Lower leg skin (tissue), 4 donors: Measurements from ENCODE around the gene NBPF12. TPM values are rescaled to one million over a fixed set of nuclear protein-coding genes. Genes with fewer than 3 reads are reported as not detected.
A peak's percentile ranks its signal among the peaks of the same experiment; 100 is the strongest.
"Not testable (repeated sequence)": the region's sequence is repeated elsewhere in the genome, so short reads cannot be mapped to it uniquely, and the experiment has no call there.

Experiments
- DNase-seq, 2 donors: peaks; one replicate each; pipeline ENCODE4 v3.0.0-alpha.2; 2019; ENCODE audit warnings: low spot score in 2 of 2
- H3K4me3 ChIP-seq: fragments of 200-600 bp; sonication (generic); 2 replicates; pipeline ENCODE4 v1.5.1; 2017; ENCODE audit warnings: mild to moderate bottlenecking, low read depth; ENCODE audit not compliant: poor library complexity, severe bottlenecking
- WGBS, 2 donors: methylation state at CpG; one replicate each; pipeline ENCODE4 v1.1.5; 2018; 5-methylcytosine and 5-hydroxymethylcytosine counted together
- intact Hi-C: fragments of 100-400 bp; cut with DNase I; formaldehyde crosslinking; loops from one replicate; pipeline ENCODE4 v1.15.0; 2023; ENCODE audit warnings: low total_unique reads
- total RNA-seq, 4 donors: library from RNA; depleted of rRNA; stranded (reverse); fragments of >200 nt; gene quantifications; one replicate each; pipeline ENCODE4 v1.1.0, GENCODE V29; 2016

NBPF12 gene
- 10 to 100 TPM in 2 of 4 donors, 1 to 10 TPM in 2; 7.4 to 14.8 (median 10.5) TPM for total RNA-seq

- WGBS, 2 donors, result 0 to 1% methylated on average over 23 to 44 of the region's 61 CpGs
- intact Hi-C loops, result not testable (repeated sequence)
- H3K4me3 ChIP-seq, result peak within 1 kb of the TSS; percentile 74
- DNase-seq, result peak; percentile 72 to 95
Observed at GRCh38 chr1:146938242-146938902, at the start of gene NBPF12. Gene NBPF12, plus strand, starts transcription at chr1:146938324. Its CDS starts 21,820 bp downstream, at chr1:146960144.

- DNase-seq, intact Hi-C loops, H3K4me3 ChIP-seq: not testable (repeated sequence)
- 74% methylated on average over 3 of the region's 4 CpGs; no CpG with 5 or more reads in 1 of the 2 donors for WGBS, 2 donors
Observed at GRCh38 chr1:146891355-146891754, 46.8 kb upstream of the NBPF12 start.

DNA sequence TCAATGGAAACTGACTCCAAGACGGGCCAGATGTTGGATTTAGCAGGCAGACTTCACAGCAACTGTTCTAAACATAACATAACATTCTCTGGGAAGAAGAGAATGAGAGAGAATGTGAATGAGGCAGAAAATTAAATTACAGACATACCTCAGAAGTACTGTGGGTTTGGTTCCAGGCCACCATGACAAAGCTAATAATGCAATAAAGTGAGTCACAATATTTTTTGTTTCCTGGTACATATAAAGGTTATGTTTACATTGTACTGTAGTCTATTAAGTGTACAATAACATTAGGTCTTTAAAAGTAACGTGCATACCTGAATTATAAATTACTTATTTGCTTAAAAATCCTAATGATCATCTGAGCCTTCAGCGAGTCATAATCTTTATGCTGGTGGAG lies 45.8 kb upstream of the NBPF12 start:
- H3K4me3 ChIP-seq, DNase-seq, intact Hi-C loops: not testable (repeated sequence)
- 62 to 86% methylated on average over 2 of the region's 3 CpGs for WGBS, 2 donors

GRCh38 chr1:146907565-146908261 lies 30.4 kb upstream of the NBPF12 start:
- DNase-seq, H3K4me3 ChIP-seq, intact Hi-C loops: not testable (repeated sequence)
- 29 to 69% methylated on average over 1 to 3 of the region's 8 CpGs for WGBS, 2 donors

- intact Hi-C loops, result not testable (repeated sequence)
Observed at GRCh38 chr1:146912975-146913374, 25.1 kb upstream of the NBPF12 start.

DNA sequence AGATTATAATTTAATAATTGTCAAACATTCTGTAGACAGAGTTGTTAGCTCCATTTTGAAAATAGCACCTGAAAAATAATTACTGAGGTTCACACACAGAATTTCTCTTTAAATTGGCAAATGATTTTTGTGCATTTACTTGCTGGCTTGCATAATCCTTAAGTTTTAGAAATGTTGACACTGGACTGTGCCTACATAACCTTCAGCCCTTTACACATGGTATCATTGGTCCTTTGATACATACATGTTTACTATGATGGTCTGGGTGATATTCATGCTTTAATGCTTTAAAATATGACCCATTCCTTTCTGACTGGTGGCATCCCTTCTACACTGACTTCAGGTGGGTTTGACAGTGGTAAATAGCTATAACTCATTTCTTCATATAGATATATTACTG lies 17.3 kb upstream of the NBPF12 start:
- intact Hi-C loops, H3K4me3 ChIP-seq, DNase-seq: not testable (repeated sequence)

More at GRCh38 chr1:146912975-146913374, 25.1 kb upstream of the NBPF12 start:
- H3K4me3 ChIP-seq, DNase-seq: not testable (repeated sequence)
- 46 to 54% methylated on average over 3 of the region's 3 CpGs for WGBS, 2 donors

DNA sequence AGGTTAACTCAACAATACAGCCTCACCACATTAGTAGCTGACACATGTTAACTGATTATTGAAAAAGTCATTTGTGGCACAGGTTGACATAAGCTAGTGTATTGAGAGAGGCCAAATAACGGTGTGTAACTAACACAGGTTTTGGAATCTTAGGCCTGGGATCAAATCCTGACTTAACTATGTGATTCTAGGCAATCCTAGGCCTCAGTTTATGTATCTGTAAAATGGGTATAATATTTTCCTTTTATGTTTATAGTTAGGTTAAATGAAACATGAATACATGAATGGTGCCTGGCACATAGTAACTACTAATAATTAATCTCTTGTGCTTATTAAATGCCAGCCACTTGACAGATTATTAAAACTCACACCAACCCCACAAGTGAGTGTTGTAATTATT lies 15.5 kb upstream of the NBPF12 start:
- H3K4me3 ChIP-seq, DNase-seq, intact Hi-C loops: not testable (repeated sequence)
- WGBS, 2 donors, result 75 to 79% methylated on average over 1 of the region's 1 CpG

- WGBS, 2 donors, result 62 to 83% methylated on average over 2 of the region's 2 CpGs
- H3K4me3 ChIP-seq, intact Hi-C loops, DNase-seq: not testable (repeated sequence)
Observed at GRCh38 chr1:146924106-146924505, 14.0 kb upstream of the NBPF12 start.

DNA sequence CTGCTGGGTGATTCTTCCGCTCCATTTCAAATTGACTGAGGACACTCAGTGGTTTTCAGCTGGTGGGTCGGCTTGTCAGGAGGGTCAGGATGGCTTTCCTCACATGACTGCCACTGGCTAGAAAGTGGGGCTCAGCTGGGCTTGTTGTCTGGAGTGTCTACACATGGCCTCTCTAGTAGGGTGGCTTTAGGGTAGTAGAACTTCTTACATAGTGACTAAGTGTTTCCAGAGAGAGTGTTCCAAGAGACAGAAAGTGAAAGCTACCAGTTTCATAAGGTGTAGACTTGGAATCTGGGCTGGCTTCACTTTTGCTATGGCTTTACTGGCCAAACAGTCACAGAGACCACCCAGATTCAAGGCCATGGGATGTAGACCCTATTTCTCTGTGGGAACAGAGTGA lies 11.7 kb upstream of the NBPF12 start:
- WGBS, 2 donors, result 100% methylated on average over 2 of the region's 2 CpGs; no CpG with 5 or more reads in 1 of the 2 donors
- DNase-seq, H3K4me3 ChIP-seq, intact Hi-C loops: not testable (repeated sequence)

- DNase-seq, H3K4me3 ChIP-seq, intact Hi-C loops: not testable (repeated sequence)
- 86 to 90% methylated on average over 1 of the region's 1 CpG for WGBS, 2 donors
Observed at GRCh38 chr1:146930225-146930624, 7.9 kb upstream of the NBPF12 start.

GRCh38 chr1:146934390-146935223 lies 3.5 kb upstream of the NBPF12 start:
- WGBS, 2 donors, result 73 to 79% methylated on average over 3 to 6 of the region's 8 CpGs
- intact Hi-C loops, DNase-seq, H3K4me3 ChIP-seq: not testable (repeated sequence)

DNA sequence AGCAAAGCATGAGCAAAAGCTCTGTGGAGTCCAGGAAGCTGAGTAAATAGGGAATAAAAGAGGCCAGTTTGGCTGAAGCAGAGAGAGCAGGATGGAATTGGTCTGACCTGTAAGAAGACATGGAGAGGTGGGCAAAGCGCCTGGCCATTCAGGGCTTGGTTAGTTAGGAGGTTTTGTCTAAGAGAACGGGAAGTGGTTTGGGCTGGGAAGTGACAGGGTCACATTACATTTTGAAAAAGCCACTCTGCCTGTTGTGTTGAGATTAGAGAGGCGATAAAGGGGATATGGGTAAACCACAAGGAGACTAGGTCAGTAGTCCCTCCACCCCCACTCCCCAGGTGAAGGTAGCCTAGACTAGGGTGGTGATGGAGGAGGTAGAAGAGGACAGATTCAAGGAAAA lies 662 bp upstream of the NBPF12 start:
- H3K4me3 ChIP-seq, intact Hi-C loops, DNase-seq: not testable (repeated sequence)
- 84 to 93% methylated on average over 2 to 3 of the region's 3 CpGs for WGBS, 2 donors

DNA sequence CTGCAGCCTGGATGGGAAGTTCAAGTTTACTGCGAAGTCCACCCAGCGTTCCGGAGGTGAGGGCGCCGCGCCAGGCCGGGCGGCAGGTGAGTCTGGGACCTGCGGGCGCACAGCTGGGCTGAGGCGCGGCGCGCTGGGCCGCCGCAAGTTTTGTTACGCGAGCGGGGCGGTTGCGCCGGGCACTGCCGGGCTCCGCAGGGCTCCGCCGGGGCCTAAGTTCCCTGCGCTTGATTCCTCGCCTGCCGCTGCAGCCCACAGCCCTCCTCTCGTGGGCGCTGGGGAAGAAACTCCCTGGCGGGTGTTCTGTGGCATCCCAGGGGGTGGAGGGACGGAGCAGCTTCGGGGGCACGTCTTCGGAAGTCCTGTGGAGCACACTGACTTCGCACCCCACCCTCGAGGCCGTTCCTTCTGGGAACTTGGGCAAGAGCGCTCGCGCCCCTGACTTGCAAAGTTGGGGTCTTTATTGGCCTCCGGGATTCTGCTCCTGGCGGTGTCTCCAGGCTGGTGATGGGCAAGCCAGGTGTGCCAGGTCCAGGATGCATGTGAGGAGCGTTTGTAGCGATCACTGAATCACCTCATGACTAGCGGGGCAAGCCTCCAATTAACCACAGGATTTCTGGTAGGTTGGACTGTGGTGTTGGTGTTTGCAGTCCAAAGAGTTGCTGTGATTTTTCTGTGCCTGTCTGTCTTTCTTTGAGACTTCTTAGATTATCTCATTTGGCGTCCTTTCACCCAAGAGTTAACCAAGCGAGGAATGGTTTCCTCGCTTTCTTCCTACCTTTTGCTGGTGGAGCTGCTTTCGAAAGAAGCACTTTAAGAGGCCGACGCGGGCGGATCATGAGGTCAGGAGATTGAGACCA lies 1.0 kb downstream of the NBPF12 start:
- 8 to 20% methylated on average over 13 to 22 of the region's 55 CpGs for WGBS, 2 donors
- intact Hi-C loops, result not testable (repeated sequence)
- H3K4me3 ChIP-seq, result peak overlapping the region; percentile 74
- peak in 1 of 2 donors; percentile 85 for DNase-seq

DNA sequence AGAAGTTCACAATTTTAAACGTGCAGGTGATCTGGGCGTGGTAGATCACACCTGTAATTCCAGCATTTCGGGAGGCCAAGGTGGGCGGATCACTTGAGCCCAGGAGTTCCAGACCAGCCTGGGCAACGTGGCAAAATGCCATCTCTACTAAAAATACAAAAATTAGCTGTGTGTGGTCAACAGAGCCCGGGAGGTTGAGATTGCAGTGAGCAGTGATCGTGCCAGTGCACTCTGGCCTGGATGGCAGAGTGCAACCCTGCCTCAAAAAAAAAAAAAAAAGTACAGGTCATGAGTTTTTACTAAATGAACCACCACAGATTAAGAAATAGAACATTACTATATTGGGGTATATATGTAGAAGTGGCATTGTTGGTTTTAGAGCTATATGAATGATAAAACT lies 2.2 kb downstream of the NBPF12 start:
- H3K4me3 ChIP-seq, intact Hi-C loops, DNase-seq: not testable (repeated sequence)
- 28 to 54% methylated on average over 3 to 4 of the region's 7 CpGs for WGBS, 2 donors
